Hypothalamus (tissue), 51 donors: ENCODE measurements around the gene TRIM31.
A peak's percentile ranks its signal among the peaks of the same experiment; 100 is the strongest.

Experiments
- DNase-seq, 51 donors: peaks; one replicate each; lab custom pipeline; 2025; lab: John Stamatoyannopoulos, UW

Gene TRIM31

DNA sequence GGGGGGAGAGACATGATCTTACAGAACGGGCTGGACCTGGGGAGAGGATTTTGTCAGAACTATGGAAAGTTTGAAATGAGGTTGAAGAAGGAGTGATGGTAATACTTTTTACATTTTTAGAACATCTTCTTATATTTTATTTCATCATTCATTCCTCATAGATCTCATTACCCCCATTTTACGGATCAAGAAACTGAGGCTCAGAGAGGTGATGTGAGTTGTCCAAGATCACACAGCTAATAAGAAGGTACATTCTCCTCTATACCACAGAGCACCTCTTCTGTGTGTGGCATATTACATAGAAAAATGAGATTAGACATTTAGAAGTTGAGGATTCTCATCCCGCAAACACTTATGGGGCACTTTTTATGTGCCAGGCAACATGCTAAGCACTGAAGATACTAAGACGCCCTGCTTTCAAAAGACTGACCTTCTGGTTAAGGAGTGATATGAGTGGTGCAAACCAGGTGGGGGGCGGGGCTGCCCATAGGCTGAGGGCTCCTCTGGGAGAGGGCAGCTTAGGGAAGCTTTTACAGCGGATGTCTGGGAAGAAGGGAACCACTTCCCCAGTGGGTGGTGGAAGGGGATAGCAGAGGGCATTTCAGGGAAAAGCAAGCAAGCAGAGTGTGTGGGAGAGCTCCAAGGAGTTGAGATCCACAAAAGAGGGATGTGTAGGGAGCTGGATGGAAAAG, 19.9 kb downstream of the TRIM31 start:
- no peak for DNase-seq

DNA sequence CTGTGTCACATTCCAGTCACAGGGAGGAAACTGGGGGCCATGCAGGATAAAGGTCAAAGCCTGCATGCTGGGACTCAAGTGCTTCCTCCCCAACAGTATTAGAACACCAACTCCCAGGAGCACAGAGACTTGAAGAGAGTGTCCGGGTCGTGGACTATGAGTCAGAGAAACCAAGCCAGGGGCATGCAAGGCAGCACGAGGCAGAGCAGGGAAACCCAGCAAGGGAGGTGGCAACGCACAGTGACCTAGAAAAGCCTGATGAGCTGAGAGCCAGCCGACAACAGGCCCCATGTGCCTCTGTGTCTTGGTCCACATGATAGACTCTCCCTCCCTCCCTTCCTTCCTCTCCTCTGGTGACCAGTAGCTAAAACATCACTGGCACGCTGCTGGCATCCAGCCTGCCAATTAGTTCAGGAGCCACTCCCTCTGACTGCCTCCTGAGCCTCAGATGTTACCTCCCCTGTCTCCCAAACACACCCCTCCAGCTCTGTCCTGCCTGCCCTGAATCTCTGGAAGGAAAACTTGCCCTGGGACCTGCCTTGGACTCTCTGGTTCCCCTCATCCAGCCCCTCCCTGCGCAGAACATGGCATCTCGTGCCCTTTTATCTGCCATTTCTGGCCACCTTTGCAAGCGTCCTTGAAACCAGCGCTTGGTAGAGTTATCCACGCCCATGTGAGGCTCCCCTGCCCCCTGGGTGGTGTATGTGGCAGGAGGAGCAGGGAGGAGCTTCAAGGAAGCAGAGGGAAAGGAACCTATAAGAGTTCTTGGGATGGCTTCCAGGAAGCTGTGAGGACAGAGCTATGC, 21.1 kb downstream of the TRIM31 start:
- no peak for DNase-seq

DNA sequence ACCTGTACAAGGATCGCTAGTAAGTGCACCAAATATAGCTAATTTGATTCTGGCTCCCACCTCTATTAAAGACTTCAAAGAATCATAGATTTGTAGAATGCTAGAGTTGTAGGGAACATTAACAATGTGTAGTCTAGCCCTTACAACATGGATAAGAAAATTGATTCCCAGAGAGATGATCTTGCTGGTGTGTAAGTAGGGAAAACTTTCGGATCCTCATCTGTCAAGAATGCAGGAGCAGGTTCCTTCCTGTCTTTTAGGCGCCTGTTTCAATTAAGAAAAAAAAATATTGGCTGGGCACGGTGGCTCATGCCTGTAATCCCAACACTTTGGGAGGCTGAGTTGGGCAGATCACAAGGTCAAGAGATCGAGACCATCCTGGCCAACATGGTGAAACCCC, 25.0 kb downstream of the TRIM31 start:
- no peak for DNase-seq

DNA sequence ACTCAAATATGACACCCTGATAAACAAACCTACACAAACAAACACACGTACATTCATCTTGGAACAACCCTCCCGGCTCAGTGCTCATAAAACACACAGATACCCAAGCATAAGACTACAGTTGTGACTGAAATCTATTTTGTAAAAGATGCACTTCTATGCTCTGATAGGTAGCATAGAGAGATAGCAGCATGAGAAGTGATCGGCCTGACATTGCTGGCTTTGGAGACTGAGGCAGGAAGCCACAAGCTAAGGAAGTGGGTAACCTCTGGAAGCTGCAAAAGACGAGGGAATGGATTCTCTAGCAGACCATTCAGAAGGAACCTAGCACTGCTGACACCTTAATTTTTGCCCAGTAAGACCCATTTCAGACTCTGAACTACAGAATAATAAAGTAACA, 35.7 kb downstream of the TRIM31 start:
- no peak for DNase-seq

DNA sequence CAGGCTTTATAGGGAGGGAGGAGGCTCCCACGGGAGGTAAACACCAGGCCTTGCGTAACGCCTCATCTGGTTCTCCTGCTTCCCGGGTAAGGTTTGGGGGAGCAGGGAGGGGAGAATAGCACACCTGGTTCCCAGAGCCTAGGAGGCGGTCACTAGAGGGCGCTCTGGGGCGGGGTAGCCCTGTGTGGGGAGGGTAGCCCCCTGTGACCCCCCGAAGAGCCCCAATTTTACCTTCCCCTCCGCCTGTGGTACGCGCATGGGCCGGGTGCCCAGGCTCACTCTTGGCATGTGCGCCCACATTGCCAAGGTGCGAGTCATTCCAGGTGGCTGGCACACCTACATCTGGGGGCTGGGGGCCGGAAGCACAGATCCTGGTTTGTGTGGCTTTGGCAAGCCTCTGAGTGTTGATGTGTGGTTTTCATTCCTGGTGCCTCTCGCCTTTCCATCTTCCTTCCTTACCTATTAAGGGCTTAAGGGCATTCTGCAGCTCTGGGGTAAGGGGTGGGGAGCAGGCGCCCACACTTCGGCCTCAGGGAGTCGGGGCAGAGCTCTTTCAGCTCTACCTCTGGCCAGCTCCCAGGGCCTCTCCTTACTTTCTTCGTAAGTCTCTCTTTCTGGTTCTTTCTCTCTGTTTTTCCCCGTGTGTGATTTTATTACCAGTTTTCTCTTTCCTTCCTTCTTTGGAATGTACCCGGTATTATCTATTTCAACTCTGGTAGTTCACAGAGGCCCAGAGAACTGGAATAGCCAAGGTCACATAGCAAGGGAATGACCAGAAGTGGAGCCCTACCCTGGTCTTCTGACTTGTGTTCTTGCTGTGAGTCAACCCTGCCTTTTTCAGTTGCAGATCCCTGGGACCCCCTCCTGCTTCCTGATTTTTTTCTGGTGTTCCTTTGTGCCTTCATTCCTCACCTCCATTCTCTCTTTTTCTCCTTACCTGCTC, 36.8 kb downstream of the TRIM31 start:
- no peak for DNase-seq

DNA sequence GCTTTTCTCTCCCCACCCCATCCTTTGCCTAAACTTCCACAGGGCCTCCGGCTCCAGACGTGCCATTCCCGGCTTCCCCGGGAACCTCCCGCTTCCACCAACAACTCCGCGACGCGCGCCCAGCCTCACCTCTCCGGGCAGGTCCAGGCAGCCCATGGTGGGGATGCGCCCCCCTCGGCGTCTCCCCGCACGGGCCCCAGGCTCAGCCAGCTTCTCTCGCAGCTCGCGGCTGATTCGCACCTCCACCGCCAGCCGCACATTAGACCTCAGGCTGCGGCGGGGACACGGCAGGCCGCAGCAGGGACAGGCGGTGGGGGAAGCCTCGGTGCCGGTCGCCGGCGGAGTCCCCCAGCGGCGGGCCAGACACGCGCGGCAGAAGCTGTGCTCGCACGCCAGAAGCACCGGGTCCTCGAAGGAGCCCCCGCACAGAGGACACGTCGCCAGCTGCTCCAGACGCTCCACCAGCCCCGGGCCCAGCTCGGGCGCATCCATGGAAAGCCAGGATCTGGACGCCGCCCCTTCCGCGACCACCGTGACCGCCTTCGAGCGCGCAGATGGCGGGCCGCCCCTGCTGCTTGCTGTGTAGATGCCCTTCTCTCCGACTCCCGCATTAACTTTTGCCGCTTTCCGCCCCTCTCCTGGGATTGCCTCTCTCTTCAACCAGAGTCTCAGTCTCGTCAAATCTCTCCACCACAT, 37.6 kb downstream of the TRIM31 start, which contains the start of gene RNF39:
Gene RNF39 (minus strand): TSS at position 676 of the 696 bp plus-strand sequence. CDS start 184 bp downstream, at position 492.
- DNase-seq, result no peak

DNA sequence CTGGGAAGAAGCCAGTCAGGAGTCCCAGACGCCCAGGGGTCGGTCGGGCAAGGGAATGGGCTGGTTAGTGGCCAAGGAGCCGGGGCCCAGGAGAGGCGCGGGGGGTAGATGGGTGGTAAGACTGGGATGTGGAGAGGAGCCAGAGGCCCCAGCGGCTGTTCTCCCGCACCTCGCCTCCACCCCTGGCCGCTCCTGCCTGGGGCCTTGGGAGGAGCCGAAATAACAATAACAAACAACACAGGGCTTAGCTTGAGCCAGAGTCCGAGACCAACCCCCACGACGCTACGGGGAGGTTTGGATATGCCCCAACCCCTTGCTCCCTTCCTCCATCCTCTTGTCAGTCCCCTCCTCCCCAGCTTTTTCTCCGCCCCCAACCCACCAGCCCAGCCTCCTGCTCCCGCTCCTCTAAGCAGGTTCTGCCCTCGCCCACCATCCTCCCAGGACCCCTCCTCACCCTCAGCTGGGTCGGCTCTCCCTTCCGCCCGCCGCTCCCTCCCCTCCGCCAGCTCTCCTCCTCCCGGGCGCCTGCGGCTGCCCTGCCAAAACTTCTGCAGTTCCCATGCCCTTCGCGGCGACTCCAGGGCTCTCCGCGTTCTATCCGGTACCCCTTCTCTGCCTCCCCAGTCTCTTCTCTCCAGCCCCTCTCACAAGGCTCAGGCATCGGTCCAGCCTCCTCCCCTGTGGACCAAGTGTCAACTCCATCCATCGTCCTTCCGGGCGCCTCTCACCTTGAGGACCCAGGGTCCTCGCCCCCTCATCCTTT, 38.4 kb downstream of the TRIM31 start:
- no peak for DNase-seq

DNA sequence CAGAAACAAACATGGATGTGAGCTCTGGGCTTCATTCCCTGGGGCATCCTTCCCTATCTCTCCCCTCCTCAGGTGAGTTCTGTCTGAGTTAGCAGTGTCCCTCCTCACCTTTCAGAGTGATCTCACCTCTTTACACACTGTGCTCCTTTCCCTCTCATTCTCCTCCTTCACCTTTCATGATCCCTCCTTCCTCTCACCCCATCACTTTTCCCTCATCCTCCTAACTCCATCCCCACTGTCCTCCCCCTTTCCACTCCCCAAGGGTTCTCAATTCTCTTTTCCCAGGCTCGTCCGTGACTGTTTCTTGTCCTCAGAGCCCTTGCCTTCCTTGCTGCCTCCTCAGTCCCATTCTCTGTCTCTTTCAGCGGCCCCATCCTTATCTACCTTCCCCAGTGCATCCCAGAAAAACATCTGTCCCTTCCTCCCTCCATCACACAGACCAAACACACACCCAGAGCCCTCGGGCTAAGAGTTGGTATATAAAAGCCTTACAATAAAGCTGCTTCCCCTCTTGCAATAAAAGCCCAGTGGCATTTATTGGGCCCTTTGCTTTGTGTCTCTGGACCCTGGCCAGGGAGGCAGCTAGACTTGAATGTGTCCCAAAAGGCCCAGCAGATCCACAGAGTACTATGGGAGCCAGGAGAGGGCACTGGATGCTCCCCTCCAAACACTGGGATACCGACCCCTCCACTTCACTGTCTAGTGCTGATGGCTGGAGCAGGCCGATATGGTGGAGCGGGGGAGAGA, 39.2 kb downstream of the TRIM31 start:
- DNase-seq, result no peak

DNA sequence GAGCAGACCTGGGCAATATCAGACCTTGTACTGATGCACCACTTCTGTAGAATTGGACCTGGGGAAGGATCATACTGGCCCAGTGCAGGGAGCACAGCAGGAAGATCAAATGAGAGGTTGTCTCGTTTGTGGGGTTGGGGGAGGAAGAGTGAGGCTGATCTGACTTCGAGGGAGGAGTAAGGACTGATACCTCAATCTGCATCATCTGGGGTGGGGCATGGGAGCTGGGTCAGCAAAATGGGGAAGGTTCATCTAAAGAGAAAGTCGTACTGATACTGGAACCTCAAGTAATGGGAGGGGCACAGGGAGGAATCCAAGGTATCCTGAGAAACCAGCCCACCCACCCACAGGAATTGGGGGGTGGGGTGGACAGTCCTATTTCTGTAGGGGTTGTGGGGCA, 41.0 kb downstream of the TRIM31 start:
- no peak for DNase-seq

DNA sequence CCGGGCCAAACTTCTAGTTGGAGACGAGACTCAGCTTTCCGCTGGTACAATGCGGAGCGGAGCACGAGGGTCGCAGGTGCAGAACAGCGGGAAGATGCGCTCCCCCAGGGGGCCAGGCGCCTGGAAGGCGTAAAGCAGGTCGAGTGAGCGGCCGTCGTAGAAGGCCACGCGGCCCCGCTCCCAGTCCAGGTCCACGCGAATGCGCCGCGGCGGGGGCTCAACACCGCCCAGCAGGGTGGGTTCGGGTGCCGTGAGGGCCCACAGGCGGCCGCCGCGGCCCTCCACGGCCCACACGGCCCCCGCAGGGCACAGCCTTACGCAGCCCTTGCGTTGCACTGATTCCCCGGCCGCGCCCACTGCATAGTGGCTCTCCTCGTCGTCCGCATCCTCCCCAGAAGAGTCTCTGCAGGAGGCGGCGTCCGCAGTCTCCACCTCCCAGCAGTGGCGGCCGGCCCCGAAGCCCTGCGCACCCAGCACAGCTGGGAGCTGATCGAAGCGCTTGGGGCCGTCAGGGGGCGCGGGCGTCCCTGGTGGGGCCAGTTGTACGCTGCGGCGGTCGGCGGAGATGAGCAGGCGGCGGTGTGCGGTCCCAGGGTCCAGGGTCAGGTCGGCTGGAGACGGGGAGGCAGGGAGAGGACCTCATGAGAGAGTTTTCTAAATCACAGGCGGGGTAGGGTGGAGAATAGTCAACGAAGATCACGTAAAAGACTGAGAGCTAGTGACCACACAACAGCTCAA, 41.6 kb downstream of the TRIM31 start:
- DNase-seq, result no peak

DNA sequence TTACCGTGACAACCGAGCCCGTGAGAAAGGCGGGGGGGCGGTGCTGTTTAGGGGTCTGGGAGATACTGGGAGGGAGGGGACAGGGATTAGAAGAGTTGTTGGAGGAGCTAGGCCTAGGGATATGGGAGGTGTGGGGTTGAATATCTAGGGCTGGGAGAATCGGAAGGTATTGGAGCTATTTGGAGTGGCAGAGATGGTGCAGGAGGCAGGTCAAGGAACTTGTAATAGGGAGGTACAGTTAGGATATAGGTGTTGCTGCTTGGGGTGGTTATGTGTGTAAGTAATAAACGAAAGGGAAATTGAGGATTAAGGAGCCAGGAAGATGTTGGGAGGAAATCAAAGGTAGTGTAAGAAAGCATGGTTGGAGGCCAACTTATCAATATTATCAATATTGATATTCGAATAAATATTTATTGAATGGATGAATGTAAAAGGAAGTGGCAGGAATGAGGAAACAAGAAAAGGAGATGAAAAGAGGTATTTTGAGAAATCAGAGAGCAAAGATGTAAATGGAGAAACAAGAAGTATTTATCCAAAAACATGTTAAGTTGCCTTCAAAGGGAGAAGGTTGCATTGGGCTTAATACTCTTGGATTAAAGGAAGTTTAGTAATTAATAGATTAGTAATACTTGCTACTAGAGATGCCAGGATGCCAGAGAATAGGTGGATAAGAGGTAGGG, 45.3 kb downstream of the TRIM31 start:
- no peak for DNase-seq

DNA sequence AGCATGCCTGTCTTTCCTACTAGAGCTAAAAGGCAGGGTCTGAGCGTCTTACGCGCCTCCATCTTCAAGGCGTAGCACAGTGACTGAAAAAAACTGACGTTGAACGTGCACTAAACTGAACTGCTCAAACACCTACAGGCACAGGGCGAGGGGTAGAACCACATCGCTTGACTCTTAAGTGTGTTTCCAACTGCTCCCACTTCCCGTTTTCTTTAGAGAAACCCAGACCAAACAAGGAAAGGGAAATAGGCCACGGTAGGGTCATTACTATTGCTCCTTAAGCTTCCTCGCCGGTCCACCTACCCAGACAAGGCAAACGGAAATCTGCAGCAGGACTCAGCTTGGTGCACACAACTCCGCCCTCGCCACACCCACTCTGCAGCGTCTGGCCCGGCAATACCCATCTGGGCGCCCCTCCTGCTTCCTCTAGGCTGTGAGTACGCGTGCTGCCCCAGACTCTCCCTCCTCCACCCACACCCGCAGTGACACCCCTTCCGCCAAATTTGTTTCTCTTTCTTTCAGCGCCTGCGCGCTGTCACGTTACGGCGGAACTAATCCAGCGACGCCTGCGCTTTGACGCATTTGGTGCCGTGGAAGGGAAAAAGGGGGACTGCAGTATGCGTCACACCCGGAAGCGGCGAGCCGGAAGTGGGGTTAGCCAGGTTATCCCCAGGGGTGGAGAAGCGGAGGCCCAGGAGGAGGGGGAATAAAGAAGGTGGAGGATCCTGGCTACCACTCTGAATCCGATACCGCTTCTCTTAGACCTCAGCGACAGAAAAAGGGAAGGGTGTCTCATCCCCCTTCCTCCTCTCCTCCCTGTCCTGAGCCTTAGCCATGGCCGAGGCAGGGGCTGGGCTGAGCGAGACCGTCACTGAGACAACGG, 46.1 kb downstream of the TRIM31 start, which contains the start of gene PPP1R11:
Gene PPP1R11 (plus strand): TSS at position 622 of the 883 bp plus-strand sequence. CDS start 213 bp downstream, at position 835.
- DNase-seq, result peak; percentile 92 to 100 (median 98)

DNA sequence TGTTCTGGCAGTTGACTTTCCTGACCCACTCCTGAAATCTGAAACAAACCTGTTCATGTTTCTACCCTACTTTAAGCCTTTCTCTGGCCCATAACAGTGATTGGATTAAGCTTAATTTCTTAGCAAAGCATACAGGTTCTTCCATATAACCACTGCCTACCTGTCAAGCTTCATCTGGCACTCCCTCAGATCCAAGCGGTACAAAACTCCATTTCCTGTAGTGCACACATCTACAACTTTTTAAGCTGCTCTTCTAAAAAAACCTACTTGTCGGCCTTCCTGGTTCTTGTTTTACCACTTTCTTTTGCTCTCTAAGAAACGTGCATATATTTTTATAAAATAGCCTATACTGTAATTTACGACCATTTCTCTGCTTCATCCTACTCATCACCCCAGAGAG, 46.8 kb downstream of the TRIM31 start:
- no peak for DNase-seq

DNA sequence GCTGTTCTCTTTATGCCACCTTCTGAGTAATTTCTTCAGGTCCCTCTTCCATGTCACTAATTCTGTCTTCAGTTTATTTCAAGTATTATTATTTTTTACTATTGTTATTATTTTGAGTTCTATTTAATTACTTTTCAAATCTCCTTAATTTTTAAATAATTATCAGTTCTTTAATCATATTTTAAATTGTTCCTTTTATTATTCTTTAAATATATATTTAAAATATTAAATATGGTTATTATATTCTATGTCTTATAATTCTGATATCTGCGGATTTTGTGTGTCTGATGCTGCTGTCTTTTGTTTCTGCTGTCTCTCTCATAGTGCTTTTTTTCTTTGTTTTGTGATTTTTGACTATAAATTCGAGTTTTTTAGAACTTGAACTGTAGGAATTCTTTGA, 49.6 kb downstream of the TRIM31 start:
- no peak for DNase-seq

DNA sequence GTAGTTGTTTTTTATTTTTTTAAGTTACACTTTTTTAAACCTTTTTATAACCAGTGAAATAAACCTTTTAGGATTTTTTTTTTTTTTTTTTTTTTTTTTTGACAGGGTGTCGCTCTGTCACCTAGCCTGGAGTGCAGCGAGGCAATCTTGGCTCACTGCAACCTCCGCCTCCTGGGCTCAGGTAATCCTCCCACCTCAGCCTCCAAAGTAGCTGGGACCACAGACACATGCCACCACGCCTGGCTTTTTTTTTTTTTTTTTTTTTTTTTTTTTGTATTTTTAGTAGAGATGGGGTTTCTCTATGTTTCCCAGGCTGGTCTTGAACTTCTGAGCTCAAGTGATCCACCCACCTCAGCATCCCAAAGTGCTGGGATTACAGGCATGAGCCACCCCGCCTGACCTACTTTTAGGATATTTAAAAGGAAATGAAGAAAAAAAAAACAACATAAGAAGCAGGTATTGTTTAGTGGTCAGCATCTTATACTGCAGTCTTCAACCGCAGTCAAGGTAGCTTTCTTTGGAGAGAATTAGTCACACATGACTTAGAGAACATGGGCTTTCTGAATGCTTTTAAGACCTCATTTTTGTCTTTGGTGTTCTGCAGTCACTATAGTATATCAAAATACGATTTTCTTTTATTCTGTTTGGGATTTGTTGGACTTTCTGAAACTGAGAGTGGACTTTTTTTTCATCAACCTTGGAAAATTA, 50.3 kb downstream of the TRIM31 start:
- DNase-seq, result no peak
